CD14-positive monocyte (primary cell): ENCODE measurements around the gene BLCAP. TPM values are rescaled to one million over a fixed set of nuclear protein-coding genes. Genes with fewer than 3 reads are reported as not detected.
"Not testable (repeated sequence)": the region's sequence is repeated elsewhere in the genome, so short reads cannot be mapped to it uniquely, and the experiment has no call there.

Experiments used
- DNase-seq, 3 donors: peaks; one replicate each; pipeline ENCODE4 v3.0.0-alpha.2; 2011 to 2022
- H2AFZ ChIP-seq: 2 replicates; pipeline ENCODE4 v1.6.0; 2012; ENCODE audit warnings: mild to moderate bottlenecking, low read depth, low read length, inconsistent platforms; ENCODE audit not compliant: insufficient read depth, poor library complexity, severe bottlenecking
- H3K27ac ChIP-seq, 2 donors: 1 replicate in 1 of 2; 2 replicates in 1 of 2; pipeline ENCODE4 v1.5.1; 2012 to 2013; ENCODE audit warnings: low read length in 2 of 2, control low read depth in 1 of 2, inconsistent platforms in 1 of 2, low read depth in 1 of 2, mild to moderate bottlenecking in 1 of 2
- H3K27me3 ChIP-seq, 2 donors: one replicate each; pipeline versions ENCODE4 v1.6.0 to v1.6.1; 2011 to 2013; ENCODE audit warnings: low read length in 2 of 2; ENCODE audit not compliant: control insufficient read depth in 2 of 2, insufficient read depth in 2 of 2
- H3K36me3 ChIP-seq, 2 donors: replicated peaks in 1 of 2; 1 replicate in 1 of 2; 2 replicates in 1 of 2; pipeline versions ENCODE4 v1.5.1 to v1.6.1; 2012 to 2013; ENCODE audit warnings: low read length in 2 of 2, control low read depth in 1 of 2, inconsistent platforms in 1 of 2, mild to moderate bottlenecking in 1 of 2; ENCODE audit not compliant: insufficient read depth in 2 of 2, control insufficient read depth in 1 of 2
- H3K4me1 ChIP-seq, 2 donors: 1 replicate in 1 of 2; 2 replicates in 1 of 2; pipeline versions ENCODE4 v1.5.1 to v1.6.1; 2012 to 2013; ENCODE audit warnings: low read length in 2 of 2, control low read depth in 1 of 2, inconsistent platforms in 1 of 2, mild to moderate bottlenecking in 1 of 2, moderate library complexity in 1 of 2; ENCODE audit not compliant: insufficient read depth in 2 of 2, control insufficient read depth in 1 of 2
- H3K4me2 ChIP-seq: replicated peaks from 2 replicates; pipeline ENCODE3; 2012; ENCODE audit warnings: low read length, moderate library complexity, mild to moderate bottlenecking; ENCODE audit not compliant: poor library complexity, severe bottlenecking; ENCODE audit errors: extremely low read depth
- H3K4me3 ChIP-seq, 3 experiments: fragments of 200-600 bp in 1 of 3; sonication (generic) in 1 of 3; replicated peaks in 1 of 3; 1 replicate in 2 of 3; 2 replicates in 1 of 3; pipeline ENCODE4 v1.5.1; 2011 to 2013; ENCODE audit warnings: low read length in 3 of 3, mild to moderate bottlenecking in 3 of 3, control low read depth in 2 of 3, low read depth in 2 of 3, inconsistent platforms in 1 of 3, moderate library complexity in 1 of 3
- H3K79me2 ChIP-seq: 2 replicates; pipeline ENCODE4 v1.6.0; 2012; ENCODE audit warnings: mild to moderate bottlenecking, control low read depth, inconsistent platforms, low read length, moderate library complexity; ENCODE audit not compliant: insufficient read depth
- H3K9ac ChIP-seq: 2 replicates; pipeline ENCODE4 v1.6.0; 2017; ENCODE audit warnings: low read length, mild to moderate bottlenecking; ENCODE audit not compliant: insufficient read depth, poor library complexity, severe bottlenecking
- H3K9me3 ChIP-seq, 2 donors: replicated peaks in 1 of 2; 1 replicate in 1 of 2; 2 replicates in 1 of 2; pipeline versions ENCODE4 v1.5.1 to v1.6.1; 2012 to 2013; ENCODE audit warnings: low read length in 2 of 2, control low read depth in 1 of 2; ENCODE audit not compliant: control insufficient read depth in 1 of 2, insufficient read depth in 1 of 2
- H4K20me1 ChIP-seq: 2 replicates; pipeline ENCODE4 v1.6.0; 2012; ENCODE audit warnings: mild to moderate bottlenecking, low read length, control low read depth, moderate library complexity; ENCODE audit not compliant: insufficient read depth
- H3K27ac Mint-ChIP-seq, 7 donors: one replicate each; pipeline ENCODE4 v1.8.0; 2020; ENCODE audit warnings: mild to moderate bottlenecking in 7 of 7, mixed read lengths in 7 of 7, moderate library complexity in 6 of 7, inconsistent platforms in 2 of 7
- H3K27me3 Mint-ChIP-seq, 3 donors: one replicate each; pipeline ENCODE4 v1.8.0; 2021 to 2022; ENCODE audit warnings: low read depth in 3 of 3, mild to moderate bottlenecking in 3 of 3, mixed read lengths in 3 of 3, moderate library complexity in 3 of 3, inconsistent platforms in 1 of 3
- H3K36me3 Mint-ChIP-seq, 2 donors: one replicate each; pipeline ENCODE4 v1.8.0; 2020; ENCODE audit warnings: mixed read lengths in 2 of 2, inconsistent platforms in 1 of 2, mild to moderate bottlenecking in 1 of 2
- H3K4me1 Mint-ChIP-seq: one replicate; pipeline ENCODE4 v1.8.0; 2020; ENCODE audit warnings: mild to moderate bottlenecking, mixed read lengths
- H3K4me3 Mint-ChIP-seq, 2 donors: one replicate each; pipeline ENCODE4 v1.8.0; 2020; ENCODE audit warnings: mild to moderate bottlenecking in 2 of 2, mixed read lengths in 2 of 2, moderate library complexity in 1 of 2
- H3K9me3 Mint-ChIP-seq, 7 donors: one replicate each; pipeline ENCODE4 v1.8.0; 2020 to 2022; ENCODE audit warnings: mixed read lengths in 7 of 7, mild to moderate bottlenecking in 6 of 7, moderate library complexity in 6 of 7, inconsistent platforms in 2 of 7
- CTCF ChIP-seq: fragments of 200-600 bp; IDR thresholded peaks from one replicate; pipeline ENCODE4 v1.8.0; 2022; ENCODE audit warnings: antibody characterized with exemption, mild to moderate bottlenecking
- WGBS: methylation state at CpG from one replicate; pipeline ENCODE4 v1.1.5; 2013; ENCODE audit warnings: missing lambda C conversion rate; ENCODE audit not compliant: insufficient coverage; 5-methylcytosine and 5-hydroxymethylcytosine counted together
- intact Hi-C, 2 donors: fragments of 100-400 bp; cut with micrococcal nuclease; formaldehyde crosslinking; loops; one replicate each; pipeline versions ENCODE4 v1.15.0 to v1.15.1; 2023
- polyA plus RNA-seq, 3 donors: library from polyadenylated mRNA; depleted of rRNA in 1 of 3; unstranded in 2 of 3; stranded (reverse) in 1 of 3; fragments of 300-500 nt in 2 of 3; fragments of >200 nt in 1 of 3; fragmentation: Illumina TruSeq in 2 of 3; gene quantifications; 1 replicate in 2 of 3; 2 replicates in 1 of 3; pipeline ENCODE4 v1.2.3, GENCODE V29; 2012 to 2021

Gene BLCAP
- polyA plus RNA-seq, 3 donors, result 45.3 to 54.5 (median 53.3) TPM

GRCh38 chr20:37490663-37491350 is 36.9 kb downstream of the BLCAP start:
- Histone ChIP-seq H2AFZ (no peak overlapping the region), H3K79me2 (no peaks in the 10 kb centered on the region), H3K4me3 (no peak overlapping the region), H3K9ac (no peak overlapping the region), H3K9me3 (no peaks in the 10 kb centered on the region), H3K36me3 (peaks cover 0 to 2% of the 10 kb centered on the region in 2 donors), H3K4me1 (no peaks in the 10 kb centered on the region), H3K27ac (no peak overlapping the region), H3K4me2 (no peak overlapping the region), H3K27me3 (no peaks in the 10 kb centered on the region), H4K20me1 (no peaks in the 10 kb centered on the region)
- H3K27ac Mint-ChIP-seq, result no peak overlapping the region
- H3K4me1 Mint-ChIP-seq, result no peaks in the 10 kb centered on the region
- H3K27me3 Mint-ChIP-seq, result peaks cover 10 to 15% (median 10%) of the 10 kb centered on the region in 3 donors
- WGBS, result 96% methylated on average over 7 of the region's 7 CpGs
- H3K4me3 Mint-ChIP-seq, result no peak overlapping the region
- DNase-seq, result no peak
- intact Hi-C loops, result no loop called here
- peaks cover 6 to 18% of the 10 kb centered on the region in 2 donors for H3K36me3 Mint-ChIP-seq
- no peak for TF ChIP-seq CTCF
- peaks cover 0 to 3% (median 1%) of the 10 kb centered on the region in 7 donors for H3K9me3 Mint-ChIP-seq

GRCh38 chr20:37486209-37486608 is 41.5 kb downstream of the BLCAP start:
- H3K79me2 ChIP-seq, H3K36me3 ChIP-seq, H3K9ac ChIP-seq, H3K4me1 Mint-ChIP-seq, H3K4me3 ChIP-seq, intact Hi-C loops, H3K27ac ChIP-seq, H3K9me3 ChIP-seq, H2AFZ ChIP-seq, H3K4me3 Mint-ChIP-seq, H3K9me3 Mint-ChIP-seq, H4K20me1 ChIP-seq, H3K4me1 ChIP-seq, H3K36me3 Mint-ChIP-seq, H3K27me3 ChIP-seq, H3K27ac Mint-ChIP-seq, H3K4me2 ChIP-seq, DNase-seq: not testable (repeated sequence)
- H3K27me3 Mint-ChIP-seq, result peaks cover 14 to 17% (median 16%) of the 10 kb centered on the region in 3 donors
- WGBS, result no CpG with 5 or more reads among the region's 1 CpG
